Measurements from ENCODE around the gene KLK11.

GRCh38 chr19:51071095-51071405 lies 44.6 kb upstream of the KLK11 start:
- no peak for TF ChIP-seq CTCF (IDR thresholded peaks at IDR 0.05)
- no peak for TF ChIP-seq POLR2A (IDR thresholded peaks at IDR 0.05)
